H1 (cell line): ENCODE data around the gene TLX1. TPM values are rescaled to one million over a fixed set of nuclear protein-coding genes. Genes with fewer than 3 reads are reported as not detected.

Experiments used
- BCL11A ChIP-seq, 2 experiments: IDR thresholded peaks; one replicate each; pipeline ENCODE4 v1.6.1; 2011; ENCODE audit warnings: low read depth in 2 of 2, low read length in 2 of 2, mild to moderate bottlenecking in 2 of 2
- CHD7 ChIP-seq: fragments of 300-600 bp; sonication (generic); IDR thresholded peaks from 2 replicates; pipeline ENCODE4 v1.7.1; 2012; ENCODE audit warnings: low read length, moderate library complexity, mild to moderate bottlenecking, inconsistent platforms; ENCODE audit not compliant: insufficient replicate concordance
- MAFK ChIP-seq: IDR thresholded peaks from 2 replicates; pipeline ENCODE4 v1.6.1; 2012; ENCODE audit warnings: low read depth, mild to moderate bottlenecking, improper control_type of control experiment, low read length
- POU5F1 ChIP-seq: IDR thresholded peaks from 2 replicates; pipeline ENCODE4 v1.6.1; 2011; ENCODE audit warnings: low read depth, mild to moderate bottlenecking, low read length, moderate library complexity
- polyA plus RNA-seq, 7 experiments: library from polyadenylated mRNA; depleted of rRNA in 3 of 7; stranded (reverse) in 5 of 7; unstranded in 2 of 7; fragments of >200 nt in 5 of 7; fragments of 200-250 nt in 2 of 7; gene quantifications; 1 replicate in 5 of 7; 2 replicates in 1 of 7; 4 replicates in 1 of 7; pipeline versions ENCODE4 v1.2.1 to v1.2.3, GENCODE V29; 2011 to 2013; ENCODE audit warnings: missing spikeins in 2 of 7, mixed read lengths in 2 of 7
- total RNA-seq: library from RNA; stranded (reverse); fragmentation: NEBNext Ultra II Directional; extraction: Animal tissue kit (Norgen Biotek cat#: 25700); gene quantifications from 2 replicates; pipeline ENCODE4 v1.2.1, GENCODE V29; 2021

The TLX1 gene
- total and polyA plus RNA-seq, 2 of the 8 experiments (the other 6 are each of a cell fraction or from before 2014, with no cell fraction given) = not detected

DNA sequence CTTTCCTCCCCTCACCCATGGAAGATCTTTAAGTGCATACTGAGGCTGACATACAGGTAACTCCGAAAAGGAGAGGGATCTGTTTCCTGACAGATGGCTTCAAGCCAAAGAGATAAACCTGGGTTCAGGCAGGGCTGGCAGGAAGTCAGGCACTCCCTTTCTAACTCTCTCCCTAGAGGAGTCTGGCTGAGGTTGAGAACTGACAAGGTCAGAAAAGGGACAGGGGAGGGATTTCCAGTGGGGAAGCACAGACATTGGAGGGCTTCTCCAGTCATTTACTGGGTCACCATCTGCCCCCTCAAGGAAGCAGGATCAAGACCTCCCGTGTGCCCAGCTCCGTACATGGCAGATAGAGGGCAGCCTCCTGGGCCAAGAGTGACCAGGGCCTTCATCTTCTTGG lies 31.6 kb downstream of the TLX1 start (continued):
- no peak for TF ChIP-seq CHD7
- no peak for TF ChIP-seq MAFK
- TF ChIP-seq BCL11A (IDR thresholded peaks at IDR 0.05; ENCODE audit: low read depth in 2 of 2, low read length in 2 of 2) = no peak
- no peak for TF ChIP-seq POU5F1
